NCI-H2196 (cell line): ENCODE data around the gene ZNF318.
"Not testable (repeated sequence)": the region's sequence is repeated elsewhere in the genome, so short reads cannot be mapped to it uniquely, and the experiment has no call there.

Experiments
- DNase-seq: peaks from one replicate; lab custom pipeline; 2025; ENCODE audit not compliant: unreplicated experiment; lab: John Stamatoyannopoulos, UW

Gene ZNF318

DNA sequence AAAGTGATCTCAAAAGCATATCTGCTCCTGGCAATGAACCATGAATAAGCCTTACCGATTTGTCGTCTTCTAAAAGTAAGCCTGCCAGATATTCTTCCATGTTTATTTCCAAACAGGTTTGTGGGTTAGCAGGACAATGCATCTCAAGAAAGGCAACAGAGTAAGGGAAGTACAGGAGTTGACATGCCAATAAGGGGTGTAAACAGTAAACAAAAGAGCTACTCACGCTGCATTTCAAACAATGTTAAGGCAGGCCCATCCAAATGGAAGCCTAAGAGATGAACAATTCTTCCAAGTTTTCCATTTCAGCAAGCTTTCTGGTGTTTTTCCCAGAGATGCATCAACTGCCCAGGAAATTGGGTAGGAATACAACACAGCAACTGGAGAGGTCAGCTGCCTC, 33.1 kb downstream of the ZNF318 start:
- no peak for DNase-seq

DNA sequence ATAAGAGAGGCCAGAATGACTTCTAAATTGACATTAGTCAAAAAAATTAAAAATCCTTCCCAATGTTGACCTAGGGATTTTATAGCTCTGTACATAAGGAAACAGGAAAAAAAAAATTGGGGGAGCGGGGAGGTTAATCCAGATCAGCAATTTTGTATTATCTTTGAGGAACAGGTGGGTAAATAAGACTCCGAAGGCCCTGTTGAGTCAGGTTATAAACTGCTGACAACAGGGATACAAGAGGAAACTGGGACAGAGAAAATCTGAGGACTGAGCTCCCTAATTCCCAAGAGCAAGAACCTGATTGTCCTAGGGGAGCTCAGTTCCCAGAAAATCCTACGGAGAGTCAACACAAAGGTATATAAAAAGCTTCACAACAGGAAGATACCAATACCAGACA, 34.0 kb downstream of the ZNF318 start:
- peak; percentile 10 for DNase-seq

DNA sequence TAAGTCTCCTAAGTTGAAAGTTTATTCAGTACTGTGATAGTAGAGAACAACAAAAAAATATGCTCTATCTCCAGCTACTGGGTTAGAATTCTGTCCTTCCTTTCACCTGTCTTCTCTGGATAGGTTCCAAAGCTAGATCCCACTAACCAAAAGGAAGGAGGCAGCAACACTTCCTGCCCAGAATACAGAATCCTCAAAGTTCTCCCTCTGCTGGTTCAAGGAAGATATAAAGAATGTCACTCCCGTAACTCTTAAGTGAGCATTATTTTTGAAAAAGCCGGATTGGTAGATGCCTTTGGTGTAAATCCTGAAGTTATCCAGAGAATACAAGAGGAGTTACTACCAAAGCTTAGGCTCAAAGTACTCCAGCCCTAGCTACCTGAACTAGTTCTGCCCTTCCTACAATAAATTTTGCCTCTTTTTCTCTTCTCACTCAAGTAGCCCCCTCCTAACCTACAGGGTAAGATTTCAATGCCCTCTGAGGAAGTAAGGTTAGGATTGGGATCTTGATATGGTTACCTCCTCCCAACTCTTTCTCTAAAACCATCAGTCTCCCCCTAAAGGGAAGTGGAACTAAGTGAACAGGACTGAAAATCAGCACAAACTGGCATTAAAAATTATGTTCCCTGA, 34.9 kb downstream of the ZNF318 start:
- peak; percentile 72 for DNase-seq

DNA sequence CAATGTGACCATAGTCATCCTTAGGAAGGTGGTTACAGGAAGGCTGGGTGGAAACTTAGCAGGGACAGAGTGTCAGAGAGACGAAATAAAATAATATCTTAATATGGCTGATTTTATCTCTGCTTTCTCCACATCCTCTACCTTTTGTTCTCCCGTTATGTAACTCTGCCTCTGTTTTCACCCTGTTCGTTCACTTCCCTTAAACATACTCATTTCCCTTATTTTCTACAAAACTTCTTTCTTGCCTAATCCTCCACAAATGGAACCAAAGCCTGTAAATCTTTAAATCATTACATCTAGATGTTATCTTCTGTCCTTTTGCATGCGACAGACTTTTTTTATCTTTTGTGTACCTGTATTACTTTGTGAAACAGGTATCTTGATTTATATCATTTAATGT, 37.6 kb downstream of the ZNF318 start:
- no peak for DNase-seq

DNA sequence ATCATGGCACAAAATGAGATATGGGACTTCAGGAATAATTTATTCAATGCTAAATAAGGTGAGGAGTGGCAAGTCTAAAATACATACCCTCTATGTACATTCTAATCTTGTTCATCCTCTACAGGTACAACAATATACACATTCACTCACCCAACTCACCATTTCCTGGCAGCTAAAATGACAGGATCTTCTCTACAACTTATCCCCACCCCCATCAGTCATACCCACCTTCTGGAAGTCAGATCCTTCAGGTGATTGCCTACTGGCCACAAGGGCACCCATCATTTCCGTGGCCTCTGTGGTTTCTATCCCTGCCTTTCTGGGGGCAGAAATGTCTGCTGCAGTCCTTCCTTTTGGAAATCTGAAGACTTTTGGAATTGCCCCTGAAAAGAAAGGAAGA, 38.0 kb downstream of the ZNF318 start:
- DNase-seq = no peak

DNA sequence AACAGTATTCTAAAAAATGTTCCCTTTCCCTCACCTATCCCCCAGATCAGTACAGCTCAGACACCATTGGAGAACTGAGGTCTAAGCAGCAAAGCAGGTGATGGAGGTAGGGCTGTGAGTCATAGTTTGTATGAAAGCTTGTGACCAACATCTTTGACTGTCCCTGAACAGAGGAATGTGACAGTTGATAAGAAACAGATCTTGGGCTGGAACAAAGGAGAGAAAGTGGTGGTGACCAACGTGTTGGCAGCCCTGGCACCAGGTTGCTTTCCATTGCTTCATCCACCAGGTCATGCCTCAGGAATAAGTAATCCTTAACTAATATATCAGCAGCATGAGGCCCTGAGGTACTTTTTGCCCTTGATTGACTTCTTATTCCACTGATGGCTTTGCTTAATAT, 40.9 kb downstream of the ZNF318 start:
- DNase-seq = no peak

GRCh38 chr6:43325876-43326275, 43.6 kb downstream of the ZNF318 start:
- DNase-seq = no peak

GRCh38 chr6:43318011-43318410, 51.4 kb downstream of the ZNF318 start:
- no peak for DNase-seq

GRCh38 chr6:43313813-43314212, 55.6 kb downstream of the ZNF318 start:
- no peak for DNase-seq

DNA sequence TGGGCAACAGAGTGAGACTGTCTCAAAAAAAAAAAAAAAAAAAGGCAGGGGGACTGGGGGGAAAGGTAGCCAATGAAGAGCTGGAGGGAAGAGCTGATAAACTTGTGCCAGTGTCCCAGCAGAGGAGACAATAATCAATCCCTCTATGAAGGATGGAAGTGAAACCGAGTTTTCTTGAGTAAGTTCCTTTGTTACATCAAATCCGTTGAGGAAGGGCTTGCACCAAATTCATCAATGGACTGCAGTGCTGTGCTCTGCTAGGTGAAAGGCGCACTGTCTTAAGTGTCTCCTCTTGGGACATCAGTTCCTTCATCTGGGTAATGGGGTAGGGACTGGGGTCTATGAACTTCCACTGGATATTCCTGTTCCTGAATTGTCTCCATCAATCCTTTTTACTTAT, 57.8 kb downstream of the ZNF318 start:
- no peak for DNase-seq

GRCh38 chr6:43310624-43311023, 58.8 kb downstream of the ZNF318 start:
- no peak for DNase-seq

DNA sequence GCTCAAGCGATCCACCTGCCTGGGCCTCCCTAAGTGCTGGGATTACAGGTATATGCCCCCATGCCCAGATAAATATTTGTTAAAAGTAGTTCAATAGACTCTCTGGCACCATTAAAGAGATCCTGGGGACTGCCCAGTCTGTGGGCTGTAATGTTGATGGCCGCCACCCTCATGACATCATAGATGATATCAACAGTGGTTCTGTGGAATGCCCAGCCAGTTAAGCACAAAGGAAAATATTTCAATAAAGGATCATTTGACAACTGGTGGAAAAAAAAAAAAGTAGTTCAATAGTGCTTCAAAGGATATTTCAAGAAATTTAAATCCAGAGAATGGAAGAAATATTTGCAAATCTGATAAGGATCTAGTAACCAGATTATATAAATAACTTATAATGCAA, 59.3 kb downstream of the ZNF318 start:
- no peak for DNase-seq

GRCh38 chr6:43308990-43309477, 60.4 kb downstream of the ZNF318 start:
- DNase-seq = no peak

DNA sequence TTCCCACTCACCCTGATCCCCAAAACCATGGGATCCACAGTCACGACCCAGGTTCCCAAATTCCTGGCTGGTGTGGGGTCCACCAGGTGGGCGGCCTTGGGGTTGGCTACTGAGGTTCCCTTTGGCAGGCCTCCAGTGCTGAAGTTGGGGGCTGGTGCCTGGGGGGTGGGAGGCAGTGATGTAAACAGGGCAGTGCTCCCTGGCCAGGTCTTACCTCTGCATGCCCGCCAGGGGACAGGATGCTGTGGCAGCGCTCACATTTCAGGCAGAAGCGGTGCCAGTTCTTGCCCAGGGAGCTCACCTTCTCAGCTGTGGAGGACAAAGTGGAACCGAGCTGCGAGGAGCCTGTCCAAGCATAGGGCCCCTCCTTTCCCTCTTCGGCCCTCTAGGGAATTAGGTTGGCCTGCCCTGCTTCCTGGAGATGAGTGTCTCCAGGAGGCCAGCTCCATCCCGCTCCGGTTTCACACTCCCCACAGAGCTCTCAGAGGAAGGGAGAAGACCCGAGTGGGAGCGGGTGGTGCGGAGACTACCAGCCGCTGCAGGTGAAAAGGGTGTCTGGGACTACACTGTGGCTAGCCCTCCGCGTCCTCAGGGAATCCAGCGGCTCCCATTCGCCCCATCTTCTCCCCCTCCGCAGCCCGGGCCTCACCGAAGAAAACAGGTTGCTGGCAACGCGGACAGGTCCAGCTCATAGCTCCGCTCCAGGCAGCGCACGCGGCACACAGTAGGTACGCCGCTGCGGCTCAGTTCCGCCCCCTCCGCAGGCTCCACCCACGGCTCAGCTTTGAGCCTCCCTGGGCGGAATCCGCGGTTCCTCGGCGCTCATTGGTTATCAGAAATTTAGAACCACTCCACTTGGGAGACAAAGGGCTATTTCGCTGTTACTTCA, 61.1 kb downstream of the ZNF318 start, which contains the start of gene CRIP3:
Gene CRIP3, minus strand, starts transcription at position 726 of the 889 bp plus-strand sequence. Its CDS starts 34 bp downstream, at position 692.
- no peak for DNase-seq

GRCh38 chr6:43307451-43308100, 61.9 kb downstream of the ZNF318 start:
- no peak for DNase-seq

GRCh38 chr6:43306086-43306485, 63.4 kb downstream of the ZNF318 start:
- DNase-seq = peak; percentile 17

DNA sequence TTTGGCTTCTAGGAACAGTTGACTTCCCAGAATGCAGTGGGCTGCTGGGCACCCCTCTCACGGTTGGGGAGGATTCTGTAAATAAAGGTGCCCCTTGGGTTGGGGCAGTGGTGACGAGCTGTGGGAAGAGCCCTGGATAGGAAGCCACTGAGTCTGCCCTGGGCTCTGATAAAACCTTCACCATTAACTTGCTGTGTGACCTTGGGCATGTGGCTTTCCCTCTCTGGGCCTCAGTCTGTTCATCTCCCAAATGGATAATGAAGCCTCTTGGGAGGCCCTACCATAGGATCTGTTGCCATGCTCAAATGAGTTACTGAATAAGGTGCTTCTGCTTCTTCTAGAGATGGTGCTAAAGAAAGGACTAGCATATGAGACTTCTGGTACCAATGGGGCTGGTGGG, 64.6 kb downstream of the ZNF318 start:
- DNase-seq = no peak

- DNase-seq = no peak
Observed at GRCh38 chr6:43304361-43304760, 65.1 kb downstream of the ZNF318 start.

- no peak for DNase-seq
Observed at GRCh38 chr6:43303751-43304331, 65.6 kb downstream of the ZNF318 start.

GRCh38 chr6:43303006-43303405, 66.4 kb downstream of the ZNF318 start:
- not testable (repeated sequence) for DNase-seq

DNA sequence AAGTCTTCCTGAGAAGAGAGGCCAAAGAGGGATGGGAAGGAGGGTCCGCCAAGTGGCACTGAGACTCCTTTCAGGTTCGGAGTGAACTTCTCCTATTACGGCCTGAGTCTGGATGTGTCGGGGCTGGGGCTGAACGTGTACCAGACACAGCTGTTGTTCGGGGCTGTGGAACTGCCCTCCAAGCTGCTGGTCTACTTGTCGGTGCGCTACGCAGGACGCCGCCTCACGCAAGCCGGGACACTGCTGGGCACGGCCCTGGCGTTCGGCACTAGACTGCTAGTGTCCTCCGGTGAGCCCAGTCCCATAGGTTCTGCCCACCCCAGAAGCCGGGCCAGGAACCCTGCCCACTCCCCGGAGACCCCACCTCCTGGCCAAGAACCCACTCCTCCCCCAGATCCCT, 67.3 kb downstream of the ZNF318 start:
- DNase-seq = no peak
